HG03378 (cell line): Measurements from ENCODE around the gene ABHD4.
"Not testable (repeated sequence)": the region's sequence is repeated elsewhere in the genome, so short reads cannot be mapped to it uniquely, and the experiment has no call there.

Experiments used
- ATAC-seq: cut with Tn5 transposase; IDR thresholded peaks from one replicate; pipeline ENCODE4 v1.9.1; 2021; ENCODE audit warnings: mild to moderate bottlenecking, moderate library complexity; ENCODE audit not compliant: unreplicated experiment

ABHD4 gene

GRCh38 chr14:22561366-22561660, 36.8 kb upstream of the ABHD4 start:
- ATAC-seq, result no peak

- ATAC-seq, result peak; percentile 26
Observed at GRCh38 chr14:22561661-22562579, 36.2 kb upstream of the ABHD4 start.

GRCh38 chr14:22563987-22564386, 34.1 kb upstream of the ABHD4 start:
- no peak for ATAC-seq

GRCh38 chr14:22564463-22564862, 33.6 kb upstream of the ABHD4 start:
- ATAC-seq, result no peak

GRCh38 chr14:22565391-22565945, 32.6 kb upstream of the ABHD4 start:
- ATAC-seq, result no peak

- ATAC-seq, result not testable (repeated sequence)
Observed at GRCh38 chr14:22566266-22566665, 31.8 kb upstream of the ABHD4 start.

- ATAC-seq, result no peak
Observed at GRCh38 chr14:22566845-22567244, 31.3 kb upstream of the ABHD4 start.

- ATAC-seq, result no peak
Observed at GRCh38 chr14:22567437-22567836, 30.7 kb upstream of the ABHD4 start.

- ATAC-seq, result no peak
Observed at GRCh38 chr14:22569106-22569736, 28.9 kb upstream of the ABHD4 start.

GRCh38 chr14:22569737-22570131, 28.4 kb upstream of the ABHD4 start:
- ATAC-seq, result no peak

- ATAC-seq, result peak; percentile 60
Observed at GRCh38 chr14:22570132-22570949, 27.8 kb upstream of the ABHD4 start.

GRCh38 chr14:22572562-22573058, 25.5 kb upstream of the ABHD4 start:
- ATAC-seq, result no peak

- ATAC-seq, result no peak
Observed at GRCh38 chr14:22573804-22574203, 24.3 kb upstream of the ABHD4 start.

- no peak for ATAC-seq
Observed at GRCh38 chr14:22577334-22577908, 20.7 kb upstream of the ABHD4 start.

GRCh38 chr14:22579236-22579635, 18.9 kb upstream of the ABHD4 start:
- no peak for ATAC-seq

- no peak for ATAC-seq
Observed at GRCh38 chr14:22579881-22580280, 18.2 kb upstream of the ABHD4 start.

- no peak for ATAC-seq
Observed at GRCh38 chr14:22580625-22581024, 17.5 kb upstream of the ABHD4 start.

GRCh38 chr14:22583994-22584393, 14.1 kb upstream of the ABHD4 start:
- no peak for ATAC-seq

- no peak for ATAC-seq
Observed at GRCh38 chr14:22587247-22587646, 10.9 kb upstream of the ABHD4 start.

- ATAC-seq, result not testable (repeated sequence)
Observed at GRCh38 chr14:22587677-22588422, 10.2 kb upstream of the ABHD4 start.
